SIG-M5 treated with dmso at 0.1 percent for 504 hours (cell line): Measurements from ENCODE around the gene TANK.
"Not testable (repeated sequence)": the region's sequence is repeated elsewhere in the genome, so short reads cannot be mapped to it uniquely, and the experiment has no call there.

ENCODE experiments used
- DNase-seq: peaks from one replicate; lab custom pipeline; 2025; ENCODE audit not compliant: unreplicated experiment; lab: John Stamatoyannopoulos, UW

Gene TANK

GRCh38 chr2:161257123-161257952 lies 97.1 kb downstream of the TANK start:
- no peak for DNase-seq

- no peak for DNase-seq
Measured at GRCh38 chr2:161265874-161266273, 105.6 kb downstream of the TANK start.

GRCh38 chr2:161269111-161269510 lies 108.9 kb downstream of the TANK start:
- DNase-seq, result no peak

DNA sequence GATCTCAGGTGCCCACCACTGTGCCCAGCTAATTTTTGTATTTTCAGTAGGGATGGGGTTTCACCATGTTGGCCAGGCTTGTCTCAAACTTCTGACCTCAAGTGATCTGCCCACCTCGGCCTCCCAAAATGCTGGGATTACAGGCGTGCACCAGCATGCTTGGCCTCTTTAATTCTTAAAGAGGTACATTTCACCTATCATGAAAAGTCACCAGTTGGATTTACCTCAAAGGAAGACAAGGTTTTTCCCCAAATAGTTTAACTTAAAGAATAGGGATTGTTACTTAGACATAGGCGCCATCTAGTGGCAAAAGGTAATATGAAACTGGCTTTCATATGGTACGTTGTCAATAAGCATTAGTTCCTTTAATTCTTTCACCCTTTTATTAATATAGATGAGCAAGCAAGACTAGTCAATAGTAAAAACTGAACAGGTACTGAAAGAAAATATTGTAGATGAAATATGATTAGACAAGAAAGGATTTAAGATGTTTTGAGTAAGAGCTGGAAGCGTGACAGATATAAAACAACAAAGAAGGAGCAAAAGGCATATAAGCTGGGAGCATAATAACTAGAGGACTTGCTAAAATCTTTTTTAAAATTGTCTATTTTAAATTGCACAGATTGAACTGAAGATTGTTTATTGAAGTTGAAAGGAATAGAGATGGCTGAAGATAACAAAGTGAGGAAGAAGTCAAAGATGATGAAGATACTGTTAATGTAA lies 113.0 kb downstream of the TANK start:
- DNase-seq, result peak; percentile 57

DNA sequence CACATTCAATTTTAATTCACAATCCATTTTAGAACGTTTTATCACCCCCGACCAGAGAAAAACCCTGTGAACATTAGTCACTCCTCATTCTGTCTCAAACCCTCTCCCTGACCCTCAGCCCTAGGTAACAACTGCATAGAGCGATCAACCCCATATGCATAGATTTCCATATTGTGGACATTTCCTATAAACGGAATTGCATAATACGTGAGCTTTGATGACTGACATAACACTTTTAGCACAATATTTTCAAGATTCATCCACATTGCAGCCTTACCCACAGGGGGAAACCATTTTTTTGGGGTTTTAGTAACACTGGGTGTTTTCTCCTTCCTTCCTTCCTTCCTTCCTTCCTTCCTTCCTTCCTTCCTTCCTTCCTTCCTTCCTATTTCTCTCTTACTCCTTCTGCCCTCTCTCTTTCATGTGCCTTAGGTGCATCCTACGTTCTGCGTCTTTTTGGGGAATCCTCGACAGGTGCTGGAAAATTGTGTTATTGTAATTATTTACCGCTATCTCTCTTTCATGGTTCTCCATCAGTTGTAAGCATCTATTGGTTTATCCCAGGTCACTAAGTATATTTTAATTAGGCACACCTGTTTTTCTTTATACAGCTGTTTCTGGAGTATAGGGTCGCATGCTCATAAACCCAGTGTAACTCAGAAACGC lies 118.5 kb downstream of the TANK start:
- DNase-seq, result not testable (repeated sequence)

- not testable (repeated sequence) for DNase-seq
Measured at GRCh38 chr2:161279230-161279815, 119.1 kb downstream of the TANK start.

DNA sequence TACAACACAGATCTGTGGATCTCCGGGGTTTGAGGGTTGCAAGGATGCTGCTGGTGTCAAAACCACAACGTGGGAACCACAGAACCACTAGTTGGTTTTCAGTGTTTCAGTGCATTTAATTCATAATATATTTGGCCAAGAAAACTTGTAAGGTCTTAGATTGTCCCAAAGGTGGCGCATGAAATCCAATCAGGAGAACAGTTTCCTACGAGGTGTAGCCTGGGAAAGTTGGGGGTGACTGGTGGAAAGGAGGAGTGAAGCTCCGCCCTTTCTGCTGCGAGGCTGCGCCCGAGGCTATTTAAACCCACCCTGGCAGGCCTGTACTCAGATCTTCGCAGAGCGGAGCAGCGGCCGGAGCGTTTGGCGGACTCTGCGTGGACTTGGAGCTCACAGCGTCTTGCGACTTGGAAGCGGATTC lies 120.7 kb downstream of the TANK start:
- DNase-seq, result not testable (repeated sequence)

- DNase-seq, result not testable (repeated sequence)
Measured at GRCh38 chr2:161281615-161282310, 121.5 kb downstream of the TANK start.

DNA sequence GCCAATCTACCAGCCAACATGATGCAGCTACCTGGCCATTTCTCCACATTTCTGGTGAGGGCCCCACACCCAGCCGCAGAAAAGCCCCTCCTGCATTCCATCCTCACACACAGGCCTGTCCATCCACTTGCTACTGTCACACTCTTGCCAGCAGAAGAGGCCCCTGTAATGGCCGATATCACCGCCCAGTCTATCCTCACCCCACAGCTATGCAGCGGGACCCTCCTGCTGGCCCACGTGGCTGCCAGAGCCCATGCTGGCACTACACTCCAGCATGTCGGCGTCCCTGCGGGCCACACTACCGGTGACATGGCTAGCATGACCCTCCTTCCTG lies 122.0 kb downstream of the TANK start:
- DNase-seq, result not testable (repeated sequence)

DNA sequence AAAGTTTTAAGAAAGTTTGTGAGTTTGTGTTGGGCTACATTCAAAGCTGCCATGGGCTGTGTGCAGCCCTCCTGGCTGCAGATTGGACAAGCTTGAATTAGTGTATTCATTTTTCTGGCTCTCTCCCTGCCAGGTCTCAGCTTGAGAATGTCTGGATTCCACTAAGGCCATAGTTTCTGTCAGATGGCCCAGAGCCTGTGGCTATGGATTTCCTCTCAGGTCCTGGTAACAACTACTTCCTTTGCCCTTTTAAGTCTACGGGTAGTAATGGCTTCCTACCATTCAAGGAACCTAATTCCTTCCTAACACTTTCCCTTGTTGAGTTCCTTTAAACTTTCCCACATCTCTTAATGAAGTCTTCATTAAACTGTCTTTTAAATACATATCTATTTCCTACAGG lies 123.7 kb downstream of the TANK start:
- DNase-seq, result no peak
